ENCODE data around the gene DGKI. TPM values are rescaled to one million over a fixed set of nuclear protein-coding genes. Genes with fewer than 3 reads are reported as not detected.
A peak's percentile ranks its signal among the peaks of the same experiment; 100 is the strongest.

Gene DGKI
- total and polyA plus RNA-seq, 12 donors = 0.12 to 4.6 (median 1.1) TPM

DNA sequence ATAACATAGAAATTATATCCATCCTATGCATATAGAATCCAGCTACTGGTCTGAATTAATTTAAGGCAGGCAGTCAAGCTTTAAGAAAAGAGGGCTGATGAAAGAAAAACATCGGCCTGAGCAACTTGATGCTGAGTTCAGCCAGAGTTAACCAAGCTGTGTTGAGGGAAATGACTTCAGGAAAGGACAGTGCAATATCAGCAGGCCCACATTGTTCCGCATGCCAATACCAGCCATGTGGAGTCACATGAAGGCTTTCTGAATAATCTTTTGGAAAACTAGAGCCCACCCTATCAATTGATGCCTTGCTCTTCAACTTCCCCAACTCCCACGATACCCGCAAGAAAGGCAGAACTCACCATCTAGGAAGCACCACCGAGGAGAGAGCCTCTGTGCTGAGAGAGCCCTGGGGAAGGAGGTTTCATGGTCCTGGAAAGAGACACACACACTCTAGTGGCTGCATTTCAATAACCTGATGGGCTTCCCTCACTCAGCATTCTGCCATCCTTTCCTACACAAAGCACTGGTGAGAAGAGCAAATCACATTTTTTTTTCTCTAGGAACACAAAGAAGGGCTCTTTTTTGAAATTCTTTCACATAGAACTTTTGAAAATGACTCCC, 377.5 kb downstream of the DGKI start:
- 72 to 76% (median 73%) methylated on average over 5 of the region's 5 CpGs for WGBS, 4 donors
- no peak for DNase-seq
- H3K9me3 ChIP-seq (replicated peaks in 1 of 3) = no peaks in the 10 kb centered on the region
- H3K36me3 ChIP-seq (replicated peaks in 1 of 2) = no peaks in the 10 kb centered on the region
- H3K4me1 ChIP-seq (replicated peaks in 1 of 2) = no peaks in the 10 kb centered on the region
- H3K27me3 ChIP-seq = no peaks in the 10 kb centered on the region
- intact Hi-C loops (cut with DNase I) = no loop called here
- no peak for TF ChIP-seq POLR2A (IDR thresholded peaks at IDR 0.05)
- TF ChIP-seq CTCF (IDR thresholded peaks at IDR 0.05) = no peak
- H3K4me3 ChIP-seq = no peak overlapping the region
- no peak overlapping the region for H3K27ac ChIP-seq

DNA sequence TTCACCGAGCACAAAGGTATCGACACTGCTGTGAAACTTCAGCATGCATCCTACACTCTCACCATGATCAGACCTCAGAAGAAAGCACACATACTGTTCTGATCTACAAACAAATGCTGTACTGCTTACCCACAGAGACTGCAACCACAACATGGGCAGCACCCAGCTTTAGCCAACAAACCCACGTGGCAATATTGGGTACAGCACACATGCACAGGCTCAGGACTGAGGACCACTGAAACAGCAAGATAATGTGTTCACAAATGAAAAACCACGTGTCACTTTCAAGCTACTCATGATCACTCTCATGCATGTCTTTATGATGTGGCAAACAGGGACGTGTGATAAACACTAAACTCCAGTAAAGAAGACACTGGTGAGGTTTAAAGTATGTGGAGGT, 383.9 kb downstream of the DGKI start:
- TF ChIP-seq CTCF (IDR thresholded peaks at IDR 0.05) = no peak
- no peak for TF ChIP-seq POLR2A (IDR thresholded peaks at IDR 0.05)
- 78 to 90% (median 83%) methylated on average over 5 of the region's 5 CpGs for WGBS, 4 donors
- H3K9me3 ChIP-seq (replicated peaks in 1 of 3) = no peaks in the 10 kb centered on the region
- H3K27ac ChIP-seq = no peak overlapping the region
- no peak overlapping the region for H3K4me3 ChIP-seq
- intact Hi-C loops (cut with DNase I) = no loop called here
- no peaks in the 10 kb centered on the region for H3K36me3 ChIP-seq (replicated peaks in 1 of 2)
- no peak for DNase-seq
- peaks cover 0 to 12% of the 10 kb centered on the region in 2 donors for H3K4me1 ChIP-seq (replicated peaks in 1 of 2)
- H3K27me3 ChIP-seq = no peaks in the 10 kb centered on the region

GRCh38 chr7:137462074-137462715, 384.6 kb downstream of the DGKI start:
- Histone ChIP-seq H3K27ac (no peak overlapping the region), H3K36me3 (replicated peaks in 1 of 2) (no peaks in the 10 kb centered on the region), H3K4me3 (no peak overlapping the region), H3K27me3 (no peaks in the 10 kb centered on the region), H3K9me3 (replicated peaks in 1 of 3) (no peaks in the 10 kb centered on the region), H3K4me1 (replicated peaks in 1 of 2) (peaks cover 0 to 12% of the 10 kb centered on the region in 2 donors)
- intact Hi-C loops (cut with DNase I) = no loop called here
- DNase-seq = peak in 1 of 7 donors; percentile 18
- no peak for TF ChIP-seq POLR2A (IDR thresholded peaks at IDR 0.05)
- no peak for TF ChIP-seq CTCF (IDR thresholded peaks at IDR 0.05)
- WGBS, 4 donors = 50 to 56% (median 54%) methylated on average over 4 of the region's 4 CpGs

DNA sequence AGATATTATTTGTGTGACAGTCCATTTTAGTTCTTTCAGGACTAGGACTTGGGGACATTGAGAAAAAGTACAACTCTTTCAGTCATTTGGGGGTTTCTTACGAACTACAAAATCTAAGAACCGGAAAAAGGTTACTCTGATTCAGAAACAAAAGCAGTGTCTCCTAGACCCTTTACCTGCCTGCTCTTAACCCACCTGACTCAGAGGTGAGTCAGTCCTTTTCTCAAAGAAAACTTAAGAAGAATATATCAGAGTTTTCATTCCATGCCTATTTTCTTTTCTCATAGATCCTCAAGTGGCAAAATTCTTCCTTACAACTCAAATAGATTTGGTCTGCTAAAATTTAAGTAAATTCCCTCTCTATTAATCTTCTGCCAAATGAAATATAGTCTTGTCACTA, 388.4 kb downstream of the DGKI start:
- H3K9me3 ChIP-seq (replicated peaks in 1 of 3) = no peaks in the 10 kb centered on the region
- no peaks in the 10 kb centered on the region for H3K36me3 ChIP-seq (replicated peaks in 1 of 2)
- no peaks in the 10 kb centered on the region for H3K27me3 ChIP-seq
- H3K4me3 ChIP-seq = no peak overlapping the region
- no peak for DNase-seq
- WGBS, 4 donors = 84 to 94% (median 90%) methylated on average over 2 of the region's 2 CpGs
- no peak for TF ChIP-seq CTCF (IDR thresholded peaks at IDR 0.05)
- no peak for TF ChIP-seq POLR2A (IDR thresholded peaks at IDR 0.05)
- peaks cover 0 to 12% of the 10 kb centered on the region in 2 donors for H3K4me1 ChIP-seq (replicated peaks in 1 of 2)
- no peak overlapping the region for H3K27ac ChIP-seq
- intact Hi-C loops (cut with DNase I) = no loop called here
